Stomach (tissue), 4 donors: ENCODE data around the gene LGALS3BP.

Source experiments
- EP300 ChIP-seq: sonication (generic); formaldehyde crosslinking; IDR thresholded peaks from one replicate; pipeline ENCODE4 v1.6.1; 2017; ENCODE audit warnings: antibody characterized with exemption
- POLR2A ChIP-seq, 4 donors: fragments of 450-650 bp; IDR thresholded peaks; one replicate each; pipeline ENCODE4 v1.6.1; 2016; ENCODE audit warnings: antibody characterized with exemption in 4 of 4, control low read depth in 2 of 4, mild to moderate bottlenecking in 1 of 4, moderate library complexity in 1 of 4
- POLR2AphosphoS5 ChIP-seq, 3 donors: sonication (generic); formaldehyde crosslinking; IDR thresholded peaks; one replicate each; pipeline ENCODE4 v1.6.1; 2016; ENCODE audit warnings: antibody characterized with exemption in 3 of 3
- TF ChIP-seq, protein P1 (sequence below), 7 experiments: fragments of 450-650 bp in 4 of 7; fragments of 200-600 bp in 3 of 7; sonication (generic) in 3 of 7; IDR thresholded peaks; one replicate each; pipeline ENCODE4 v1.5.1; 2016 to 2019; ENCODE audit warnings: antibody characterized with exemption in 7 of 7, control low read depth in 2 of 7, mild to moderate bottlenecking in 1 of 7

DNA sequence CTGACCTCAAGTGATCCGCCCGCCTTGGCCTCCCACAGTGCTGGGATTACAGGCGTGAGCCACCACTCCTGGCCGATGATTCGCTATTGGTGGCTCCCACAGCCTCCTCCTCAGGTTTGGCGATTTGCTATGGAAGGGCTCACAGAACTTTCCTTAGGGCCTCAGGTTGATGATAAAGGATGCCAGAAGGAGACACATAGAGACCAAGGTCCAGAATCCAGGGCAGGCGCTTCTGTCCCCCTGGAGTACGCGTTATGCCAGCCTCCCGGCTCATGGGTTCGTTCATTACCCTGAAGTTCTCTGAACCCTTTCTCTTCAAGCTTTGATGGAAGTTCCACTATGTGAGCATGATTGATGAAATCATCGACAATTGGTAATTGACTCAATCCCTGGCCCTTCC is 19.9 kb downstream of the LGALS3BP start:
- TF ChIP-seq, protein P1, sequence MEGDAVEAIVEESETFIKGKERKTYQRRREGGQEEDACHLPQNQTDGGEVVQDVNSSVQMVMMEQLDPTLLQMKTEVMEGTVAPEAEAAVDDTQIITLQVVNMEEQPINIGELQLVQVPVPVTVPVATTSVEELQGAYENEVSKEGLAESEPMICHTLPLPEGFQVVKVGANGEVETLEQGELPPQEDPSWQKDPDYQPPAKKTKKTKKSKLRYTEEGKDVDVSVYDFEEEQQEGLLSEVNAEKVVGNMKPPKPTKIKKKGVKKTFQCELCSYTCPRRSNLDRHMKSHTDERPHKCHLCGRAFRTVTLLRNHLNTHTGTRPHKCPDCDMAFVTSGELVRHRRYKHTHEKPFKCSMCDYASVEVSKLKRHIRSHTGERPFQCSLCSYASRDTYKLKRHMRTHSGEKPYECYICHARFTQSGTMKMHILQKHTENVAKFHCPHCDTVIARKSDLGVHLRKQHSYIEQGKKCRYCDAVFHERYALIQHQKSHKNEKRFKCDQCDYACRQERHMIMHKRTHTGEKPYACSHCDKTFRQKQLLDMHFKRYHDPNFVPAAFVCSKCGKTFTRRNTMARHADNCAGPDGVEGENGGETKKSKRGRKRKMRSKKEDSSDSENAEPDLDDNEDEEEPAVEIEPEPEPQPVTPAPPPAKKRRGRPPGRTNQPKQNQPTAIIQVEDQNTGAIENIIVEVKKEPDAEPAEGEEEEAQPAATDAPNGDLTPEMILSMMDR (IDR thresholded peaks at IDR 0.05): no peak
- TF ChIP-seq POLR2A (IDR thresholded peaks at IDR 0.05): no peak
- TF ChIP-seq EP300: no peak
- TF ChIP-seq POLR2AphosphoS5 (IDR thresholded peaks at IDR 0.05): no peak
